ENCODE data around the gene DDR2. TPM values are rescaled to one million over a fixed set of nuclear protein-coding genes. Genes with fewer than 3 reads are reported as not detected.

DDR2 gene
- polyA plus RNA-seq, 1 donor = 18.3 TPM

- no peak for DNase-seq
- Histone ChIP-seq H3K9me3 (ENCODE audit: control insufficient read depth, low read depth, low read length) (no peaks in the 10 kb centered on the region), H3K4me1 (ENCODE audit: control insufficient read depth, insufficient read depth, low read length) (no peaks in the 10 kb centered on the region), H3K27ac (ENCODE audit: low read length) (no peak overlapping the region), H3K4me3 (ENCODE audit: low read length) (no peak overlapping the region), H3K36me3 (ENCODE audit: control insufficient read depth, insufficient read depth, low read length) (no peaks in the 10 kb centered on the region), H3K27me3 (ENCODE audit: control insufficient read depth, insufficient read depth, low read length) (no peaks in the 10 kb centered on the region)
- WGBS (ENCODE audit: insufficient coverage, low lambda C conversion rate) = 82% methylated on average over 2 of the region's 4 CpGs
These were observed 13.4 kb downstream of the DDR2 start for GRCh38 chr1:162645666-162646065.

GRCh38 chr1:162649583-162649982, 17.3 kb downstream of the DDR2 start:
- Histone ChIP-seq H3K9me3 (ENCODE audit: control insufficient read depth, low read depth, low read length) (no peaks in the 10 kb centered on the region), H3K27me3 (ENCODE audit: control insufficient read depth, insufficient read depth, low read length) (no peaks in the 10 kb centered on the region), H3K36me3 (ENCODE audit: control insufficient read depth, insufficient read depth, low read length) (no peaks in the 10 kb centered on the region), H3K4me3 (ENCODE audit: low read length) (no peak overlapping the region), H3K27ac (ENCODE audit: low read length) (no peak overlapping the region), H3K4me1 (ENCODE audit: control insufficient read depth, insufficient read depth, low read length) (no peaks in the 10 kb centered on the region)
- DNase-seq = no peak
- no CpG with 5 or more reads among the region's 3 CpGs for WGBS (ENCODE audit: insufficient coverage, low lambda C conversion rate)

DNA sequence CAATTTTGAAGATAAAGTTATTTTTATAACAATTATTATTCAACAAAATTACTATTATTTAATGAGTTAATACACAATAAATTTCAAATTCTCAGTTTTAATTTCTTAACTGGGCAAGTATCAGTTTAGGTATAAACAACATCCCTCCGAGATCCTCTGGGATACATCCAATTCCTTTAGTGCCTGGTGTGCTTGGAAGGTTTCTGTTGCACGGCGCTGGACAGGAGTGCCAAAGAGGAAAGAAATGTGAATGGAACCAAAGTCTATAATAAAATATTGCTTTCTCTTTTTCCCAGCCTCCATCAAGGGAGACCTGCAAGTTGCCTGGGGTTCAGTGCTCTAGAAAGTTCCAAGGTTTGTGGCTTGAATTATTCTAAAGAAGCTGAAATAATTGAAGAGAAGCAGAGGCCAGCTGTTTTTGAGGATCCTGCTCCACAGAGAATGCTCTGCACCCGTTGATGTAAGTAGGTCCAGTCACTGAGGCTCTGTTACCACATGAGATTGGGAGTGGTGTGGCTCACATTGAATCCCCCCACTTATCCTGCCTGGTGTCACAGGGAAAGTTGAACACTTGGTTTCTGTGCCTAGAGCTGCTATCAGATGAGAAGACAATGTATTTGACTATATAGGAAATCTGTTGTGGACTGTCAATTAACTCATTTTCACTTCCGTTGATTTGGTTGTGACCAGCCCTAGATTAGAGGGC, 22.8 kb downstream of the DDR2 start:
- no peak overlapping the region for H3K27ac ChIP-seq (ENCODE audit: low read length)
- WGBS (ENCODE audit: insufficient coverage, low lambda C conversion rate) = no CpG with 5 or more reads among the region's 5 CpGs
- H3K4me1 ChIP-seq (ENCODE audit: control insufficient read depth, insufficient read depth, low read length) = no peaks in the 10 kb centered on the region

DNA sequence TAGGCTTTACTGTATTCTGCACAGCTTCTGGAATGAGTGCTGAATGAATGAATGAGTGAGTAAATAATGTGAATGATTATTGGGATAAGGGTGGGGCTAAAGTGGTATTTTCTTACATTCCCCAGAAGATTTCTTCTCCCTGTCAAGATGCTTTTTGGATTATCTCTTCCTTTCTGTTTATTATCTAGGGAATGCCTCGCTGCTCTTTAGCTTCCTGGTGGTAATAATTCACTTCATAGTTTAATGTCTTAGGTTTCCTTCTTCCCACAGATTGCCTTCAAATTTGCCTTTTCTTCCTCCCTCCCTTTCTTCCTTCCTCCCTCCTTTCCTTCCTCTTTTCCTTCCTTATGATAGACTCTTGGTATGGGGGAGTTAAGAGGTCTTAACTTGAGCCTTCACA, 24.0 kb downstream of the DDR2 start:
- DNase-seq = no peak
- Histone ChIP-seq H3K27ac (ENCODE audit: low read length) (no peak overlapping the region), H3K4me3 (ENCODE audit: low read length) (no peak overlapping the region), H3K9me3 (ENCODE audit: control insufficient read depth, low read depth, low read length) (no peaks in the 10 kb centered on the region), H3K36me3 (ENCODE audit: control insufficient read depth, insufficient read depth, low read length) (no peaks in the 10 kb centered on the region), H3K4me1 (ENCODE audit: control insufficient read depth, insufficient read depth, low read length) (no peaks in the 10 kb centered on the region), H3K27me3 (ENCODE audit: control insufficient read depth, insufficient read depth, low read length) (no peaks in the 10 kb centered on the region)
- WGBS (ENCODE audit: insufficient coverage, low lambda C conversion rate) = 40% methylated on average over 1 of the region's 1 CpG

More for the DNA sequence above, 22.8 kb downstream of the DDR2 start:
- no peaks in the 10 kb centered on the region for H3K36me3 ChIP-seq (ENCODE audit: control insufficient read depth, insufficient read depth, low read length)
- no peaks in the 10 kb centered on the region for H3K27me3 ChIP-seq (ENCODE audit: control insufficient read depth, insufficient read depth, low read length)
- DNase-seq = no peak
- H3K4me3 ChIP-seq (ENCODE audit: low read length) = no peak overlapping the region
- H3K9me3 ChIP-seq (ENCODE audit: control insufficient read depth, low read depth, low read length) = no peaks in the 10 kb centered on the region

DNA sequence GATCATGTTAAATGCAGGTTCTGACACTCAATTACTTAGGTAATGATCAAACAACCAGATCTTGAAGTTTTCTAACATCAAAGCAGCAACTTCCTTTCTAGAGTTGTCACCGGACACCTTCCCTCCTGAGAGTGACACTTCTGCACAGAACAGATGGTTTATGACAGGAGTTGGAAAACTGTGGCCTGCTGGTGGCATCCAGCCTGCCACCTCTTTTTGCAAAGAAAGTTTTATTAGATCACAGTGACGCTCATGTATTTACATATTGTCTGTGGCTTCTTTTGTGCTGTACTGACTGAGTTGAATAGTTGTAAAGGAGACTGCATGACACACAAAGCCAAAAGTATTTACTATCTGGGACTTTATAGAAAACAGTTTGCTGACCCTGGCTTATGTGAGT, 28.3 kb downstream of the DDR2 start:
- no peak for DNase-seq
- H3K4me1 ChIP-seq (ENCODE audit: control insufficient read depth, insufficient read depth, low read length) = no peaks in the 10 kb centered on the region
- H3K36me3 ChIP-seq (ENCODE audit: control insufficient read depth, insufficient read depth, low read length) = no peaks in the 10 kb centered on the region
- H3K27me3 ChIP-seq (ENCODE audit: control insufficient read depth, insufficient read depth, low read length) = peaks cover 2% of the 10 kb centered on the region
- H3K4me3 ChIP-seq (ENCODE audit: low read length) = no peak overlapping the region
- no peaks in the 10 kb centered on the region for H3K9me3 ChIP-seq (ENCODE audit: control insufficient read depth, low read depth, low read length)
- WGBS (ENCODE audit: insufficient coverage, low lambda C conversion rate) = no CpG with 5 or more reads among the region's 2 CpGs
- H3K27ac ChIP-seq (ENCODE audit: low read length) = no peak overlapping the region

GRCh38 chr1:162661336-162661735, 29.1 kb downstream of the DDR2 start:
- H3K4me1 ChIP-seq (ENCODE audit: control insufficient read depth, insufficient read depth, low read length) = no peaks in the 10 kb centered on the region
- H3K9me3 ChIP-seq (ENCODE audit: control insufficient read depth, low read depth, low read length) = no peaks in the 10 kb centered on the region
- 100% methylated on average over 1 of the region's 4 CpGs for WGBS (ENCODE audit: insufficient coverage, low lambda C conversion rate)
- H3K27ac ChIP-seq (ENCODE audit: low read length) = no peak overlapping the region
- DNase-seq = no peak
- H3K27me3 ChIP-seq (ENCODE audit: control insufficient read depth, insufficient read depth, low read length) = peaks cover 2% of the 10 kb centered on the region
- no peak overlapping the region for H3K4me3 ChIP-seq (ENCODE audit: low read length)
- no peaks in the 10 kb centered on the region for H3K36me3 ChIP-seq (ENCODE audit: control insufficient read depth, insufficient read depth, low read length)

DNA sequence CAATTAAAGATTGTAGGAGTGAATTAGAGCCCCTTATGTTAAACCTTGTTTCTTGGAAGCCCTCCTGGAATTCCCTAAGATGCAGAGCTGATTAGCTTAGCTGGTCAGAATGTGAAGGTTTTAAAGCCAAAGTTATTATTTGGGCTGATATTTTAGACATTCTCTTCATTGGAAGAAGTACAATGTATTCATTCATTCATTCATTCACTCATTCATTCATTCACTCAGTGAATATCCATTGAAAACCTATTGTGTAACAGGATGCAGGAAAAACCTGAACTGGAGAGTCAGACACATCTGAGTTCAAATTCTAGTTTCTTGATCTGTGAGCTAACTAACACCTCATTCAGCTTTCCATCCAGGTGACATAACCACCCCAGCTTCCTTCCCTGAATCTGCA, 29.7 kb downstream of the DDR2 start:
- DNase-seq = no peak
- no peaks in the 10 kb centered on the region for H3K9me3 ChIP-seq (ENCODE audit: control insufficient read depth, low read depth, low read length)
- no peak overlapping the region for H3K27ac ChIP-seq (ENCODE audit: low read length)
- H3K4me3 ChIP-seq (ENCODE audit: low read length) = no peak overlapping the region
- H3K36me3 ChIP-seq (ENCODE audit: control insufficient read depth, insufficient read depth, low read length) = no peaks in the 10 kb centered on the region
- H3K4me1 ChIP-seq (ENCODE audit: control insufficient read depth, insufficient read depth, low read length) = no peaks in the 10 kb centered on the region
- peaks cover 2% of the 10 kb centered on the region for H3K27me3 ChIP-seq (ENCODE audit: control insufficient read depth, insufficient read depth, low read length)

DNA sequence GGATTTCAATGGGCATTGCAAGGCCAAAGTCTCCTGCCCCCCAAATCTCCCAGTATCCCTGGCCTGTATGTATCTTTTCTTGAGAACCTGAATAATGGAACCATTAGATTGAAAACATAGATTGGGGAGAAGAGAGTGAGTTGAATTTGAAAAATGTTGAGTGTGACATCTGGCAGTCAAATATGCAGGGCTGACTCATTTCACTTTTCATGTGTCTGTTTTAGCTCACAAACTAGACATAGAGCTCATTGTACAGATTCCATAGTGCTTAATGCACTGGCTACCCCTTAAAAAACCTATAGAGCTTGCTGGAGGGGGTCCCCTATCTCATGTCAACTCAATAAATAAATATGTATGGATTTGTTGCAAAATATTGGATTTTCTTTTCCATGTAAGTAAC, 30.8 kb downstream of the DDR2 start:
- no peaks in the 10 kb centered on the region for H3K9me3 ChIP-seq (ENCODE audit: control insufficient read depth, low read depth, low read length)
- no peaks in the 10 kb centered on the region for H3K4me1 ChIP-seq (ENCODE audit: control insufficient read depth, insufficient read depth, low read length)
- no peak overlapping the region for H3K4me3 ChIP-seq (ENCODE audit: low read length)
- no peak for DNase-seq
- no peak overlapping the region for H3K27ac ChIP-seq (ENCODE audit: low read length)
- peaks cover 2% of the 10 kb centered on the region for H3K27me3 ChIP-seq (ENCODE audit: control insufficient read depth, insufficient read depth, low read length)
- no peaks in the 10 kb centered on the region for H3K36me3 ChIP-seq (ENCODE audit: control insufficient read depth, insufficient read depth, low read length)

DNA sequence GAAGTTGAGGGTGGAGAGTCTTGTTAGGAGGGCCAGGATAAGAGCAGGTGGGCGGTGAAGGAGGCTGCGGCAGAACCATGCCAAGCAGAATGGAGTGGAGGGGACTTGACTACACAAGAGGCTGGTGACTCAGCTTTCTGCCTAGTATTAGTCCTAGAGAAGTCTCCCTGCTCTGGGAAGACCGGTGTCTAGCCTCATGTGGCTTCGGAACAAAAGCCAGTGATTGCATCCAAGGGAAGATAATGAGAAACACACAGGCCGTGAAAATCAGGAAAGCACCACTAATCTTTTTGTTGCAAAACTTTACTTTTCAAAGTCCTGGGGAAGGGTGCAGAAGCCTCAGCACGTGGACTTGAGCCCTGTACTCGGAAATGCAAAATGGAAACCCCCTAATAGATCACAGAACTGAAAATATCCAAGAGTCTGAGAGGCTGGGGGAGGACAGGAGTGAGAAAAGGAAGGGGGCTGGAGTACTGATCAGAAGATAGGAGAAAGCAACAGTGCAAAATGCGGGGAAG, 31.4 kb downstream of the DDR2 start:
- no peaks in the 10 kb centered on the region for H3K9me3 ChIP-seq (ENCODE audit: control insufficient read depth, low read depth, low read length)
- no peak for DNase-seq
- H3K4me1 ChIP-seq (ENCODE audit: control insufficient read depth, insufficient read depth, low read length) = no peaks in the 10 kb centered on the region
- H3K36me3 ChIP-seq (ENCODE audit: control insufficient read depth, insufficient read depth, low read length) = no peaks in the 10 kb centered on the region
- no peak overlapping the region for H3K27ac ChIP-seq (ENCODE audit: low read length)
- peaks cover 2% of the 10 kb centered on the region for H3K27me3 ChIP-seq (ENCODE audit: control insufficient read depth, insufficient read depth, low read length)
- no peak overlapping the region for H3K4me3 ChIP-seq (ENCODE audit: low read length)
- 67% methylated on average over 3 of the region's 8 CpGs for WGBS (ENCODE audit: insufficient coverage, low lambda C conversion rate)

DNA sequence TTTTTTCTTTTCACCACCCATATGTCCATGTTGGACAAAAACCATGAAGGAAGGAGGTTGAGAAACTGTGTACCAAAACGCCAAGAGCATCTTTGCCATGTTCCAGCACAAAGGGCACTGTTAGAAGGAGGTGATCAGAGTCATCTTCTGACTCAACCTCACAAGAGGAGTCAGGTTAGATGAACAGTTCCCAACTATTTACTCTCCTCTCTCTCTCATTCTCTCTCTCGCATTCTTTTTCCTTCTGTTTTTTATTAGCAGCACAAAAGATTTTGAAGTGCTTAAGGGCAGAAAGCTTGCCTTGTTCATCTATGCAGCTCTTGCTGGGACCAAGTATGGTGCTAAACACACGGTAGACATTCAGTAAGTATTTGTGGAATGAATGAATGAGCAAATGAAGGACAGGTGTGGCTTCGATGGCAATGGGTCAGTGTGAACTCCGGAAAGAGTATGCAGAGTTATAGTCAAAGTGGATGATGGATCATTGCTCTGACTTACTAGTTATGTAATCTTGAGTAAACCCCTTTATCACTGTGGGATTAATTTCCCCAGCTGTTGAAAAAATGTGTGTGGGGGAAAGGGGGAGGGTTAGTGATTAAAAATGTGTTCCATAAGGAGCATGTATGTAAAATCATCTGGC, 33.9 kb downstream of the DDR2 start:
- Histone ChIP-seq H3K4me3 (ENCODE audit: low read length) (no peak overlapping the region), H3K9me3 (ENCODE audit: control insufficient read depth, low read depth, low read length) (no peaks in the 10 kb centered on the region), H3K36me3 (ENCODE audit: control insufficient read depth, insufficient read depth, low read length) (no peaks in the 10 kb centered on the region), H3K27me3 (ENCODE audit: control insufficient read depth, insufficient read depth, low read length) (peaks cover 2% of the 10 kb centered on the region), H3K27ac (ENCODE audit: low read length) (no peak overlapping the region), H3K4me1 (ENCODE audit: control insufficient read depth, insufficient read depth, low read length) (no peaks in the 10 kb centered on the region)
- no CpG with 5 or more reads among the region's 5 CpGs for WGBS (ENCODE audit: insufficient coverage, low lambda C conversion rate)
- DNase-seq = no peak
